ENCODE data around the gene WNT3A. TPM values are rescaled to one million over a fixed set of nuclear protein-coding genes. Genes with fewer than 3 reads are reported as not detected.

Gene WNT3A
- total and polyA plus RNA-seq, 9 of the 15 experiments (the other 6 are each of a cell fraction or from before 2014, with no cell fraction given): not detected

DNA sequence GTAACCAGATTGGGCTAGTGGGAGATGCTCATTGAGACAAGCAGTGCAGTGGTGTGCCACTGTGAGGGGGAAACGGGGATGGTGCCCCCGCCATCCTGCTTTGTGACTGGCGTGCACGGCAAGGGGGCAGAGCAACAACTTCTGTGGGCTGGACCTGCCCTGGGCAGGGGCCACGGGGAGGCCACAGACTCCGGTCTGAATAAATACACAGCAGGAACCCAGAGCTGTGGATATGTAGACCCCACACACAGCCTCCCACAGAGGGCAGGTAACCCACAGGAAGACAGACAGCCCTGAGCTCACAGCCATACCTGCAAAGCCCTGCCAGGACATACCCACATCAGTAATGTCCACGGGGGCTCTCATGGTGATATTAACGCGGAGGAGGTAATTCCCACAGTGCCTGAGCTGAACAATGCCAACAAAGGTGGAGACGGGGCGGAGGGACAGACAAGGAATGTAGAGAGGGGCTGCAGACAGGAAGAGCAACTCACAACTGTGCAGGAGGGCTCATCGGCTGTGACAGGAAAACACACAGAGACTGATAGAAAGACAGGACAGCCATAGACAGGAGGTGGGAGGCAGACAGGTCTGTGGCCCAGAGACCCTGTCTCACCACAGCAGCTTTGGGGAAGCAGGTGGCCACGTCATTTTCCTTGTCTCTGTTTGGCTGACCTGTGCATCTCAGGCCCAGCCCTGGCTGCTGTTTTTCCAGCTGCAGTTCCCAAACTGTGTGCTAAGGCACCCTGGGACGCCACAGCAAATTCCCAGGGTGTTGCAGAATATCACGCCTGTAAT, 4.9 kb upstream of the WNT3A start (continued):
- TF ChIP-seq, protein P1, sequence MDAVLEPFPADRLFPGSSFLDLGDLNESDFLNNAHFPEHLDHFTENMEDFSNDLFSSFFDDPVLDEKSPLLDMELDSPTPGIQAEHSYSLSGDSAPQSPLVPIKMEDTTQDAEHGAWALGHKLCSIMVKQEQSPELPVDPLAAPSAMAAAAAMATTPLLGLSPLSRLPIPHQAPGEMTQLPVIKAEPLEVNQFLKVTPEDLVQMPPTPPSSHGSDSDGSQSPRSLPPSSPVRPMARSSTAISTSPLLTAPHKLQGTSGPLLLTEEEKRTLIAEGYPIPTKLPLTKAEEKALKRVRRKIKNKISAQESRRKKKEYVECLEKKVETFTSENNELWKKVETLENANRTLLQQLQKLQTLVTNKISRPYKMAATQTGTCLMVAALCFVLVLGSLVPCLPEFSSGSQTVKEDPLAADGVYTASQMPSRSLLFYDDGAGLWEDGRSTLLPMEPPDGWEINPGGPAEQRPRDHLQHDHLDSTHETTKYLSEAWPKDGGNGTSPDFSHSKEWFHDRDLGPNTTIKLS (IDR thresholded peaks at IDR 0.05; ENCODE audit: borderline replicate concordance, low read depth): no peak
- TF ChIP-seq CBX2 (IDR thresholded peaks at IDR 0.05; ENCODE audit: insufficient read depth, low read length, poor library complexity, severe bottlenecking) (no peak), NFATC3 (IDR thresholded peaks at IDR 0.05) (no peak), JUNB (CRISPR knock-in tag; conservative IDR thresholded peaks at IDR 0.05) (no peak), ZBTB17 (CRISPR knock-in tag; IDR thresholded peaks at IDR 0.05) (no peak)

DNA sequence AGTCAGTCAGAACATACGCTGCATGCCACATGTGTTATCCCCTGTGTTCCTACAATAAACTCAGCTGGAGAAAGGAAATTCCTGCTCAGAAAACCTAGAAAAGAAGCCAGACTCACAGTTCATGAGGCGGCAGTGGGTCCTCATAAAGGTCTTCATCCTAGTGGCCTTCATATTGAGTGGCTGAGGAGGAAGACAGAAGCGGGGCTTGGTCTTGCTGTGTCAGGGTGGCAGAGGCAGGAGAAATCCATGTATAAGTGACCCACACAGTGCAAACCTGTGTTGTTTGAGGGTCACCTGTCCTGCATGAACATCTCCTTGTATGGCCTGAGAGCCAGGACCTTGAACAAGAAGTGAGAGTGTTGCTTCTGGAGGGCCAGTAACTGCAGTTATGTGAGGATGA, 4.0 kb upstream of the WNT3A start:
- in situ Hi-C loops (cut with MboI): loop anchor here (5.0 kb wide), 1 partner anchor 515 kb away; no protein-coding TSS in a partner anchor
- H3K27ac ChIP-seq (ENCODE audit: extremely low read depth, low read depth, low read length): no peak overlapping the region
- FAIRE-seq (no peak), ATAC-seq (no peak), DNase-seq (ENCODE audit: extremely low read depth in 1 of 4, low spot score in 3 of 4) (no peak)
- no peak overlapping the region for H3K4me3 ChIP-seq
- intact Hi-C loops (cut with micrococcal nuclease): no loop called here
- H3K9me3 ChIP-seq (replicated peaks; ENCODE audit: control insufficient read depth, insufficient read depth, low read depth, low read length): peaks cover 3% of the 10 kb centered on the region; the same call in 1 of the 2 replicates
- H4K20me1 ChIP-seq (replicated peaks; ENCODE audit: control insufficient read depth, insufficient read depth, low read length): 0 out of 2 replicates have a peak, but pooled peaks cover 5% of the 10 kb centered on the region
- H3K4me2 ChIP-seq (ENCODE audit: insufficient read depth, low read length): no peak overlapping the region
- 7% methylated on average over 3 of the region's 3 CpGs for WGBS (ENCODE audit: insufficient coverage, low coverage, missing lambda C conversion rate)
- H3K36me3 ChIP-seq (ENCODE audit: control insufficient read depth, insufficient read depth, low read length): no peaks in the 10 kb centered on the region
- H3K79me2 ChIP-seq (ENCODE audit: control insufficient read depth, insufficient read depth, low read length): no peaks in the 10 kb centered on the region
- no peak overlapping the region for H2AFZ ChIP-seq (ENCODE audit: low read depth, low read length)
- ChIA-PET POLR2A (no interaction called here), CTCF (ENCODE audit: low intra/inter-chr PET ratio) (interaction anchor here (2.2 kb wide), 1 partner anchor 512 kb away, joined by 7 read pairs; no protein-coding TSS in a partner anchor)
- H3K9ac ChIP-seq (ENCODE audit: insufficient read depth in 1 of 2, low read depth in 2 of 2, low read length in 2 of 2): no peak overlapping the region
- peaks cover 20 to 63% of the 10 kb centered on the region in 2 experiments for H3K27me3 ChIP-seq (ENCODE audit: control insufficient read depth in 2 of 2, insufficient read depth in 2 of 2, low read length in 2 of 2)
- no TSS peak for BruUV-seq (replicated peaks)
- no peaks in the 10 kb centered on the region for H3K9me1 ChIP-seq (ENCODE audit: control insufficient read depth, insufficient read depth, low read length)
- peaks cover 0 to 34% of the 10 kb centered on the region in 2 experiments; a peak in 2 of 5 replicates for H3K4me1 ChIP-seq (replicated peaks in 1 of 2; ENCODE audit: control insufficient read depth in 2 of 2, insufficient read depth in 2 of 2, low read length in 2 of 2)
- TF ChIP-seq CBX5 (IDR thresholded peaks at IDR 0.05; ENCODE audit: borderline replicate concordance, low read depth) (no peak), SMARCE1 (IDR thresholded peaks at IDR 0.05) (no peak), NR2C2 (CRISPR knock-in tag; IDR thresholded peaks at IDR 0.05) (no peak), NR2C2 (tag; IDR thresholded peaks at IDR 0.05) (no peak), ZNF24 (IDR thresholded peaks at IDR 0.05) (no peak), ZFP30 (CRISPR knock-in tag; IDR thresholded peaks at IDR 0.05; ENCODE audit: borderline replicate concordance) (no peak), CBFA2T3 (IDR thresholded peaks at IDR 0.05) (no peak), FUS (optimal IDR thresholded peaks at IDR 0.05; ENCODE audit: low read depth, low read length) (no peak), NCOA2 (IDR thresholded peaks at IDR 0.05; ENCODE audit: partially characterized antibody in 2 of 2) (no peak)
- TF ChIP-seq, protein P2, sequence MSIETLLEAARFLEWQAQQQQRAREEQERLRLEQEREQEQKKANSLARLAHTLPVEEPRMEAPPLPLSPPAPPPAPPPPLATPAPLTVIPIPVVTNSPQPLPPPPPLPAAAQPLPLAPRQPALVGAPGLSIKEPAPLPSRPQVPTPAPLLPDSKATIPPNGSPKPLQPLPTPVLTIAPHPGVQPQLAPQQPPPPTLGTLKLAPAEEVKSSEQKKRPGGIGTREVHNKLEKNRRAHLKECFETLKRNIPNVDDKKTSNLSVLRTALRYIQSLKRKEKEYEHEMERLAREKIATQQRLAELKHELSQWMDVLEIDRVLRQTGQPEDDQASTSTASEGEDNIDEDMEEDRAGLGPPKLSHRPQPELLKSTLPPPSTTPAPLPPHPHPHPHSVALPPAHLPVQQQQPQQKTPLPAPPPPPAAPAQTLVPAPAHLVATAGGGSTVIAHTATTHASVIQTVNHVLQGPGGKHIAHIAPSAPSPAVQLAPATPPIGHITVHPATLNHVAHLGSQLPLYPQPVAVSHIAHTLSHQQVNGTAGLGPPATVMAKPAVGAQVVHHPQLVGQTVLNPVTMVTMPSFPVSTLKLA (conservative IDR thresholded peaks at IDR 0.05): no peak
